ENCODE data around the gene DNA2. TPM values are rescaled to one million over a fixed set of nuclear protein-coding genes. Genes with fewer than 3 reads are reported as not detected.
"Not testable (repeated sequence)": the region's sequence is repeated elsewhere in the genome, so short reads cannot be mapped to it uniquely, and the experiment has no call there.

DNA2 gene
- total and polyA plus RNA-seq, 12 donors, result 1.1 to 4.4 (median 2.4) TPM

DNA sequence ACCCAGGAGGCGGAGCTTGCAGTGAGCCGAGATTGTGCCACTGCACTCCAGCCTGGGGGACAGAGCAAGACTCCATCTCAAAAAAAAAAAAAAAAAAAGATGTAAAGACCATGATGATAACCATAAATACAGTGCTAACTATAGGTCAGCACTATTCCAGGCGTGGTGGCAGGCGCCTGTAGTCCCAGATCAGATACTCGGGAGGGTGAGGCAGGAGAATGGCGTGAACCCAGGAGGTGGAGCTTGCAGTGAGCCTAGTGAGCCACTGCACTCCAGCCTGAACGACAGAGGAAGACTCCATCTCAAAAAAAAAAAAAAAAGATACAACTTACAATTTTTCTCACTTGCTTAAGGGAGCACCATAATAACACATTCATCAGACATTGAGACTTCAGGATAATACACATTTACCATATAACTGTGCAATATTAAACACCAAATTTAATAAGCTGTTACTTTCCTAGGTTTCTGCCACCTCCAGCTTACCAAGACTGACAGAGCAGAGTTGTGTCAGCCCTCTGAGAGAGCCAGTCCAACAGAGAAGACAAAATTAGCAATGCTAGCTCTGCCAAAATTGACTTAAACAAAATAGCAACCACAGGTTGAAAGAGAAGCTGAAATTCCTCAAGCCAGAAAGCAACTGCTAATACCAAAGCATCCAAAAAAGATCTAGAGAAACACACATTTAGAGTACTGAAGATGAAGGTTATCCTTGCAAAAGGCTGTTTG lies 8.2 kb downstream of the DNA2 start:
- peaks cover 0 to 59% (median 0%) of the 10 kb centered on the region in 9 donors for H3K36me3 ChIP-seq
- TF ChIP-seq, protein P1, sequence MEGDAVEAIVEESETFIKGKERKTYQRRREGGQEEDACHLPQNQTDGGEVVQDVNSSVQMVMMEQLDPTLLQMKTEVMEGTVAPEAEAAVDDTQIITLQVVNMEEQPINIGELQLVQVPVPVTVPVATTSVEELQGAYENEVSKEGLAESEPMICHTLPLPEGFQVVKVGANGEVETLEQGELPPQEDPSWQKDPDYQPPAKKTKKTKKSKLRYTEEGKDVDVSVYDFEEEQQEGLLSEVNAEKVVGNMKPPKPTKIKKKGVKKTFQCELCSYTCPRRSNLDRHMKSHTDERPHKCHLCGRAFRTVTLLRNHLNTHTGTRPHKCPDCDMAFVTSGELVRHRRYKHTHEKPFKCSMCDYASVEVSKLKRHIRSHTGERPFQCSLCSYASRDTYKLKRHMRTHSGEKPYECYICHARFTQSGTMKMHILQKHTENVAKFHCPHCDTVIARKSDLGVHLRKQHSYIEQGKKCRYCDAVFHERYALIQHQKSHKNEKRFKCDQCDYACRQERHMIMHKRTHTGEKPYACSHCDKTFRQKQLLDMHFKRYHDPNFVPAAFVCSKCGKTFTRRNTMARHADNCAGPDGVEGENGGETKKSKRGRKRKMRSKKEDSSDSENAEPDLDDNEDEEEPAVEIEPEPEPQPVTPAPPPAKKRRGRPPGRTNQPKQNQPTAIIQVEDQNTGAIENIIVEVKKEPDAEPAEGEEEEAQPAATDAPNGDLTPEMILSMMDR (IDR thresholded peaks at IDR 0.05), result no peak
- H3K27me3 ChIP-seq, result no peaks in the 10 kb centered on the region
- no peaks in the 10 kb centered on the region for H3K4me1 ChIP-seq
- intact Hi-C loops (cut with DNase I), result no loop called here
- peak in 7 of 8 donors; percentile 25 to 74 (median 55) for ATAC-seq
- peak overlapping the region in 2 of 10 donors; percentile 2 to 21 for H3K27ac ChIP-seq
- no peak for DNase-seq
- no peak overlapping the region for H3K4me3 ChIP-seq
- 52 to 71% methylated on average over 5 to 6 of the region's 7 CpGs for WGBS, 2 donors
- H3K9me3 ChIP-seq, result no peaks in the 10 kb centered on the region

DNA sequence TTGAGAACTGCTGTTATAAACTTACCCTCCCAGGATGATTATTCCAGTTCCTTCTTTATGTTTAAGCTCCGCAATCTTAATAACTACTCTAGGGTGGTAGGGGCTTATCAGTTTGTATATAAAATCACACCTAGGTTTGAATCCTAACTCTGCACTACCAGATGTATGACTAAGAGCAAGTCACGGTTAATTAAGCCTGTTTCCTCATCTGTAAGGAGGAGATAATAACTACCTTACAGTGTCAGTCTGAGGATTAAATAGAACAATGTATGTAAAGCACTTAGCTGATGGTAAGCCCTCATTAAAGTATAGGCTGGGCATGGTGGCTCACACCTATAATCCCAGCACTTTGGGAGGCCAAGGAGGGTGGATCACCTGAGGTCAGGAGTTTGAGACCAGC lies 9.2 kb downstream of the DNA2 start:
- no peak overlapping the region for H3K27ac ChIP-seq
- no peaks in the 10 kb centered on the region for H3K9me3 ChIP-seq
- WGBS, 2 donors, result 97 to 98% methylated on average over 2 of the region's 2 CpGs
- TF ChIP-seq, protein P1 (IDR thresholded peaks at IDR 0.05), result no peak
- no peak for ATAC-seq
- H3K27me3 ChIP-seq, result no peaks in the 10 kb centered on the region
- peaks cover 0 to 61% (median 0%) of the 10 kb centered on the region in 9 donors for H3K36me3 ChIP-seq
- intact Hi-C loops (cut with DNase I), result no loop called here
- DNase-seq, result no peak
- H3K4me1 ChIP-seq, result no peaks in the 10 kb centered on the region
- H3K4me3 ChIP-seq, result no peak overlapping the region

DNA sequence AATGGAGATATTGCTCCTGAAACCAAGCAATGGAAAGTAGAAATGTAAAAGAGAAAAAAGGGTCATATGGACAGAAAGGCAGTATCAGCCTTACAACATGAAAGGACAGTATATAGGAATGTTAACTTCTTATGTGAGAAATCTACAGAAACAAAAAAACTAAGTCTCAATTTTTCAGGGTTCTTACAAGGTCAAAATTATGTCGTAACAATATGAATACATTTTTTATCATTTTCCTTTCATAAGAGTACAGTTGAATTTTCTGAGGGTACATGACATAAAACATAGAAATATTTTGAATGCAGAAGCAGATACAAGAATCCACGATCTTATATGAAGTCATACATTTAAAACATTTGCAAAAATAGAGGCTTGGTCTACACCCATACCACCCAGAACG lies 10.7 kb downstream of the DNA2 start:
- intact Hi-C loops (cut with DNase I), result no loop called here
- WGBS, 2 donors, result 91 to 98% methylated on average over 3 of the region's 3 CpGs
- TF ChIP-seq, protein P1 (IDR thresholded peaks at IDR 0.05), result no peak

DNA sequence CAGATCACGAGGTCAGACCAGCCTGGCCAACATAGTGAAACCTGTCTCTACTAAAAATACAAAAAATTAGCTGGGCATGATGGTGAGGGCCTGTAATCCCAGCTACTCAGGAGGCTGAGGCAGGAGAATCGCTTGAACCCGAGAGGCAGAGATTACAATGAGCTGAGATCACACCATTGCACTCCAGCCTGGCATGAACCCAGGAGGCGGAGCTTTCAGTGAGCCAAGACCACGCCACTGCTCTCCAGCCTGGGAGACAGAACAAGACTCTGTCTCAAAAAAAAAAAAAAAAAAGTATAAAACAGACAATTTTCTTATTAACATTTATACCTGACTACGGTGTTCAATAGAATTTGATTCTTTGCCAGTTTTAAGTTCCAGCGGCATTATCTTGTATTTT lies 22.1 kb downstream of the DNA2 start:
- peak; percentile 6 to 28 for DNase-seq
- intact Hi-C loops (cut with DNase I), result not testable (repeated sequence)
- H3K36me3 ChIP-seq, result peaks cover 0 to 32% (median 0%) of the 10 kb centered on the region in 9 donors

More for the DNA sequence above, 10.7 kb downstream of the DNA2 start:
- DNase-seq (no peak), ATAC-seq (no peak)
- Histone ChIP-seq H3K27me3 (no peaks in the 10 kb centered on the region), H3K4me3 (no peak overlapping the region), H3K4me1 (no peaks in the 10 kb centered on the region), H3K9me3 (no peaks in the 10 kb centered on the region), H3K27ac (no peak overlapping the region), H3K36me3 (peaks cover 0 to 61% (median 0%) of the 10 kb centered on the region in 9 donors)

DNA sequence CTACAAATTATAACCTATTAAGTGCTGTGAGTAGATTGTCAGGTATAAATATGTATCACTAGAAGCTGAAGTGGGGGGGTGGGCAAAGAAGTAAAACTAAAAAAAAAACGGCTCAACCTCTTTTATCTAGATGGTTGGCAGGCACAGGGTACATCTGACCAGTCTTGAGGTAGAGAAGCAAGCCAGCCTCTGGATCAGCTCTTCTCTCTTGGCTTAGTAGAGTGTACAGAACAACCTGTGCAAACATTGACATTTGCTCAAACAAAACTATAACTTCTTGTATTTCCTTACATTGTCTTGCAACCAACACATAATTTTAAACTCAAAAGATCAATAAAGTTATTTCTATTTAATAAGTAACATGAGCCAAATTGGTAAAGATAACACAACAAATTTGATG lies 25.6 kb downstream of the DNA2 start:
- Histone ChIP-seq H3K27me3 (no peaks in the 10 kb centered on the region), H3K4me3 (no peak overlapping the region), H3K36me3 (peaks cover 0 to 18% (median 0%) of the 10 kb centered on the region in 9 donors), H3K27ac (no peak overlapping the region), H3K4me1 (no peaks in the 10 kb centered on the region), H3K9me3 (no peaks in the 10 kb centered on the region)
- DNase-seq (no peak), ATAC-seq (no peak)
- WGBS, 2 donors, result 73 to 77% methylated on average over 1 of the region's 1 CpG
- TF ChIP-seq, protein P1 (IDR thresholded peaks at IDR 0.05), result no peak
- intact Hi-C loops (cut with DNase I), result no loop called here

More for the DNA sequence above, 22.1 kb downstream of the DNA2 start:
- 61 to 68% methylated on average over 7 of the region's 7 CpGs for WGBS, 2 donors
- ATAC-seq, H3K27ac ChIP-seq, H3K27me3 ChIP-seq, H3K9me3 ChIP-seq, H3K4me3 ChIP-seq, H3K4me1 ChIP-seq: not testable (repeated sequence)

Data from heart right ventricle (tissue), 16 donors.